GM18505 (cell line): ENCODE data around the gene KRT6A.
"Not testable (repeated sequence)": the region's sequence is repeated elsewhere in the genome, so short reads cannot be mapped to it uniquely, and the experiment has no call there.

Experiments
- ATAC-seq: cut with Tn5 transposase; IDR thresholded peaks from one replicate; pipeline ENCODE4 v1.9.1; 2021; ENCODE audit not compliant: unreplicated experiment
- POLR2A ChIP-seq: IDR thresholded peaks from 4 replicates; pipeline ENCODE4 v1.6.1; 2011; ENCODE audit warnings: borderline replicate concordance; ENCODE audit not compliant: insufficient read depth, insufficient read length; ENCODE audit errors: extremely low read depth

KRT6A gene

GRCh38 chr12:52488736-52489135 lies 4.3 kb downstream of the KRT6A start:
- no peak for TF ChIP-seq POLR2A
- no peak for ATAC-seq

GRCh38 chr12:52487744-52488443 lies 5.2 kb downstream of the KRT6A start:
- ATAC-seq: not testable (repeated sequence)

GRCh38 chr12:52487211-52487610 lies 5.8 kb downstream of the KRT6A start:
- no peak for ATAC-seq
- TF ChIP-seq POLR2A: no peak

DNA sequence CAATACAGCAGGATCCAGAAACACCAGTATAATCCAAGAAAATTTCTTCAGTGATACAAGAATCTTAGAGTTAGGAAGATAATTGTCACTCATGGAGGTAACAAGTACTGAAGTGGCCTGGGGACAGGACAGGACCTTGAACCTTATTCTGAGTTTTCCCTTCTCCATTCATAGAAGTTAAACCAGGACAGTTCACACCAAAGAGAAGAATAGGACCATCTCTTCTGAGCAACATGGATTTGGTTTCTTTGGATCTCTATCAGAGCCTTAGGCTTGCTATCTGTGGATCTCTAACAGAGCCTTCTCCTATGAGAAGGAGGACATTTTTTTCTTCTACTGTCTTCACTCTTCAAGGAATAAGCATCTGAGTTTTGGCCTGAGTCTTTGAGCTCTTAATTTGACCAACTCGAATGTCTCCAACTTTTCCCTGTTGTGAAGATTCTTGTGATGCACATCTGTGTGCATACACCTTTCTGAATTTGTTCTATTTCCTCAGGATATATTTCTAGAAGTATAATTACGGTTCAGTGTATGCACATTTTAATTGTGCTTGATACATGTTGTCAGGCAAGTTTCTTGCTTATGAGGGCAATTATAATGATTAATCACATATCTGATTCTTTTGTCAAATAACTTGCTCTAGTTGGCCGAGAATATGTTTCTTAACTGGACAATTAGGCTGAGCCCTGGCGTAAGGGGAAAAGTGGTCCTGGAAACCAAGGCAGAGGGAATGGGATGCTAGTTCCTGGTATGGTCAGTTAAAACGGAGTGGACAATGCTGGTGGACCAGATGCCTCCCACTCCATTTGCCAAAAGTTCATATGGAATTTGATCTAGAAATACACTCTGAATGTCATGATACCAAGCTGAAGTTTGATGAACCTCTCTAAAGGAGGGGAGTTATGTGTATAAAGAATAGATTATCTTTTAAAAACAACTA lies 6.6 kb downstream of the KRT6A start:
- ATAC-seq: no peak
- TF ChIP-seq POLR2A: no peak

DNA sequence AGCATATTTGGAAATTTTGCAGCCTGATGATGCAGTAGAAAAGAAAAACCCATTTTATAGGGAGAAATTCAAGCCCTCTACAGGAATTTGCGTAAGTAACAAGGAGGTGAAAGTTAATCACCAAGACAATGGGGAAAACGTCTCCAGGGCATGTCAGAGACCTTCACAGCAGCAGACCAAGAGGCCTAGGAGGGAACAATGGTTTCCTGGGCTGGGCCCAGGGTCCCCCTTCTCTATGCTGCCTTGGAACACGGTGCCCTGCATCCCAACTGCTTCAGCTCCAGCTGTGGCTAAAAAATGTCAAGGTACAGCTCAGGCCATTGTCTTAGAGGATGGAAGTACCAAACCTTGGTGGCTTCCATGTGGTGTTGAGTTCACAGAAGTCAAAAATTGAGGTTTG lies 13.0 kb downstream of the KRT6A start:
- ATAC-seq: no peak
- TF ChIP-seq POLR2A: no peak

GRCh38 chr12:52477651-52478050 lies 15.4 kb downstream of the KRT6A start:
- no peak for ATAC-seq

GRCh38 chr12:52474212-52474611 lies 18.8 kb downstream of the KRT6A start:
- ATAC-seq: no peak

More at GRCh38 chr12:52477651-52478050, 15.4 kb downstream of the KRT6A start:
- no peak for TF ChIP-seq POLR2A

DNA sequence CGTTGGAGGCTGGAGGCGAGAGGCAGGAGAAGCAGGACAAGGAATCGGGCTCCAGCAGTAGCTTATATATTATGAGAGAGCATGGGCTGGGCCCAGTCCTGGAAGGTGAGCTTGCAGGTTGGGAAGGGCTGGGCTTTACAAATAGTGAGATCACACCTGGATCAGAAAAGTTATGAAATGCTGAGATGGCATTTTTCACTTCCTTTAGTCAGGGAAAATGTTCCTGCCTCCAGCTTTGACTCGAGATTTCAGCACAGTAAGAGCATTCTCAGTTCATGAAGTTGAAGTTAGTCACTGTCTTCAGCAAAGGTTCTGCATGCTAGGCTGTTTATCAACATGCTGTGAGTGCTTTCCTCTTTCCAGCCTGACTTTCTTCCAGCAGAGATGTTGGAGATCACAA lies 19.3 kb downstream of the KRT6A start, which contains the start of gene KRT6C:
TSS of gene KRT6C (minus strand) at position 38 of the 400 bp plus-strand sequence. CDS start 68 bp downstream, outside the sequence.
- no peak for TF ChIP-seq POLR2A
- ATAC-seq: no peak

More at GRCh38 chr12:52474212-52474611, 18.8 kb downstream of the KRT6A start:
- TF ChIP-seq POLR2A: no peak

DNA sequence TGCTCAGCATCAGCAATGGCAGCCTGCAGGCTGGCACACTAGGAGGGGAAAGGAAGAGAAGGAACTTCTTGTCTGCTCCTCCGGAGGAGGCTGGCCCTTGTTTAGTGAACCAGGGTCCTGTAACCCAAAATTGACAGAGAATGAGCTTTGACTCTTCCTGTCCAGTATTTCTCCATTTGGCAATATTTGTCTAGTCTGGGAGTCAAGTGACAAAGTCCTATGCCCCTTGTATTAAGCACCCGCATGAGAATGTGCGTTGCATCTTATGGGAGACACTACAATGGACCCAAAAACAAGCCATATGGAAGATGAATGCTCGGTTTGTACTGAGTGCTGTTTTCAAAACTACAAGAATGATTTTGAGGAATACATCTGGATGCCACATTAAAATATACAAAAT lies 23.2 kb downstream of the KRT6A start:
- ATAC-seq: no peak
- TF ChIP-seq POLR2A: no peak

GRCh38 chr12:52464897-52465296 lies 28.2 kb downstream of the KRT6A start:
- no peak for TF ChIP-seq POLR2A
- no peak for ATAC-seq

DNA sequence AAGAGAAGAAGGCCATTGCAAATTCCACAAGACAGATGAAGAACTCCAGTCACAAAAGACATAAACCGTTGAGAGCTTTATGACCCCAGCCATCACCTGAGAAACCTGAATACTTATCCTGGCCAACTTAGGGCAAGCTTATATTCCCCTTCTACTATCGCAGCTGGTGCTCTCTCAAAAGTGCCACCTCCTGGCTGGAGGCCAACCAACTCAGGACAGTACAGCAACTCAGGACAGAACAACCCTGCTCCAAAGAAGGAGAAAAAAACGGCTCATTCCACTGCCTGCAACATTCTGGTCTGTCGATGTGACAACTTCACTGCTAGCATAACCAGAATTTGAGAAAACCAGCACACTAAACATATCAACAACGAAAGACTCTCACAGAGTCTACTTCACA lies 31.4 kb downstream of the KRT6A start:
- no peak for ATAC-seq
- TF ChIP-seq POLR2A: no peak

- no peak for ATAC-seq
- no peak for TF ChIP-seq POLR2A
Measured at GRCh38 chr12:52458861-52459260, 34.2 kb downstream of the KRT6A start.

- TF ChIP-seq POLR2A: no peak
- ATAC-seq: no peak
Measured at GRCh38 chr12:52455821-52456220, 37.2 kb downstream of the KRT6A start.

DNA sequence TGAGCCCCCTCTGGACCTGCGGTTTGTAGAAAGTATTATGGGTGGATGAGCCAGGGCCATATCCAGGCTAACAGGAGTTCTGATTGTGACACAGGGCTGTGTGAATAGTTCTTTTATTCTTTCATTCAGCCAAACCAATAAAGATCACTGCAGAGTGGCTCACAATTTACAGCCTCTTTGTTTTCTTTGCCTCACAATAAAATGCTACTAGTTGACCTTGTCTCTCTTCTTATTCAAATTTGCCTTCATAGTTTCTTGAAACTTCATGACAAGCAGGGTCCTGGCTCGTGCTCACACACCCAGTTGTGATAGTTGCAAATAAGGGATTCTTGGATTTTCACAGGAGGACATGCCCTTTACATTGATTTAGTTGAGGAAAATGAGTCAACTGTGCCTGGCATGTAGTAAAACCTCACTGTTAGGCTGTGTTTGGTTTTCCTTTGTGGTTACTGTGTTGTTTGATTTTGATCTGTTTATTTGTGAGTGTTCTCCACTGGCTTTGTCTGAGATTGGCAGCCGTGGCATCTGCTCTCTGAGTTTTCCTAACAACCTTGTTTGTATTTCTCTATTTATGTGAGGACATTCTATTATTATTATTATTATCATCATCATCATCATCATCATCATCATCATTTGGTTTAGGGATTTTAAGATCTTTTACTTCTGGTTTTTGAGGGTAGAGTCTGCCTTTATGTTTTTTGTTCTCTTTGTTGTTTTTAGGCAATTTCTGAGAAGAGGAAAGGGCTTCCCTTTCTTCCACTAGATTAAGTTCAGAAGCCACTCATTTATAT lies 38.5 kb downstream of the KRT6A start:
- no peak for ATAC-seq

GRCh38 chr12:52452101-52452500 lies 41.0 kb downstream of the KRT6A start, which contains the start of gene KRT6B:
Gene KRT6B (minus strand): TSS chr12:52452146. CDS start chr12:52452078, 68 bp downstream.
- no peak for ATAC-seq
- TF ChIP-seq POLR2A: no peak

More for the DNA sequence above, 38.5 kb downstream of the KRT6A start:
- no peak for TF ChIP-seq POLR2A
